Progenitor cell of endocrine pancreas (in vitro differentiated cells): ENCODE data around the gene DOK5. TPM values are rescaled to one million over a fixed set of nuclear protein-coding genes. Genes with fewer than 3 reads are reported as not detected.
"Not testable (repeated sequence)": the region's sequence is repeated elsewhere in the genome, so short reads cannot be mapped to it uniquely, and the experiment has no call there.

Experiments
- DNase-seq: peaks from one replicate; pipeline ENCODE4 v3.0.0; 2021; ENCODE audit warnings: low spot score; ENCODE audit not compliant: unreplicated experiment
- H3K27ac Mint-ChIP-seq: 2 replicates; pipeline ENCODE4 v1.8.0; 2021; ENCODE audit warnings: mild to moderate bottlenecking, moderate library complexity, mixed read lengths
- H3K27me3 Mint-ChIP-seq: 2 replicates; pipeline ENCODE4 v1.8.0; 2021; ENCODE audit warnings: mixed read lengths
- H3K36me3 Mint-ChIP-seq: 2 replicates; pipeline ENCODE4 v1.8.0; 2022; ENCODE audit warnings: mixed read lengths; ENCODE audit not compliant: insufficient read depth
- H3K4me1 Mint-ChIP-seq: 2 replicates; pipeline ENCODE4 v1.8.0; 2021; ENCODE audit warnings: low read depth, mixed read lengths
- H3K4me3 Mint-ChIP-seq: 2 replicates; pipeline ENCODE4 v1.8.0; 2021; ENCODE audit warnings: low read depth, mild to moderate bottlenecking, moderate library complexity, mixed read lengths
- H3K9me3 Mint-ChIP-seq: 2 replicates; pipeline ENCODE4 v1.8.0; 2021; ENCODE audit warnings: low read depth, mixed read lengths
- total RNA-seq: library from RNA; stranded (reverse); gene quantifications from 2 replicates; pipeline ENCODE4 v1.2.1, GENCODE V29; 2021
- TF ChIP-seq, protein P1 (sequence below): fragments of 200-600 bp; sonication (generic); IDR thresholded peaks from one replicate; pipeline ENCODE4 v1.5.0; 2021; ENCODE audit warnings: antibody characterized with exemption, mild to moderate bottlenecking; ENCODE audit not compliant: unreplicated experiment

Gene DOK5
- total RNA-seq, 1 donor from 2014 or later = 0.24 TPM

DNA sequence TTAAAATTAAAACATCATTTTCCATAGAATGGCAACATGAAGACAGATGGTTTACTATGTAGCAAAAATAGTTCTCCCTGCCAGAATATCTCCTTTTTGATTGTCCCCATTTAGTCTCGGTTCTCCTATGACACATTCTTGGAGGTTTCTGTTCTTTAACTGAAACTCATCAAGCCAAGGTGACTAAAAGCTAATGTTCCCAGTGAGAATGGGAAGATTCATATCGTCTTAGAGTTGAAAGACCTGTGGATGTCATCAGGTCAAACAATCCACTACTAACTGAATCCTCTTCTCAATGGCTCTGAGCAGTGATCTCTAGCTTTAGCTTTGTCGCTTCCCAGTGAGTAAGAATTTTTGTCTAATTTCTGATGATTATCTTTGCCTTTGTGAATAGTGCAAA lies 1.3 kb upstream of the DOK5 start:
- Mint-ChIP-seq H3K4me3 (no peak overlapping the region), H3K9me3 (no peaks in the 10 kb centered on the region), H3K36me3 (no peaks in the 10 kb centered on the region), H3K27me3 (peaks cover 54% of the 10 kb centered on the region), H3K27ac (no peak overlapping the region), H3K4me1 (peaks cover 7% of the 10 kb centered on the region)
- TF ChIP-seq, protein P1, sequence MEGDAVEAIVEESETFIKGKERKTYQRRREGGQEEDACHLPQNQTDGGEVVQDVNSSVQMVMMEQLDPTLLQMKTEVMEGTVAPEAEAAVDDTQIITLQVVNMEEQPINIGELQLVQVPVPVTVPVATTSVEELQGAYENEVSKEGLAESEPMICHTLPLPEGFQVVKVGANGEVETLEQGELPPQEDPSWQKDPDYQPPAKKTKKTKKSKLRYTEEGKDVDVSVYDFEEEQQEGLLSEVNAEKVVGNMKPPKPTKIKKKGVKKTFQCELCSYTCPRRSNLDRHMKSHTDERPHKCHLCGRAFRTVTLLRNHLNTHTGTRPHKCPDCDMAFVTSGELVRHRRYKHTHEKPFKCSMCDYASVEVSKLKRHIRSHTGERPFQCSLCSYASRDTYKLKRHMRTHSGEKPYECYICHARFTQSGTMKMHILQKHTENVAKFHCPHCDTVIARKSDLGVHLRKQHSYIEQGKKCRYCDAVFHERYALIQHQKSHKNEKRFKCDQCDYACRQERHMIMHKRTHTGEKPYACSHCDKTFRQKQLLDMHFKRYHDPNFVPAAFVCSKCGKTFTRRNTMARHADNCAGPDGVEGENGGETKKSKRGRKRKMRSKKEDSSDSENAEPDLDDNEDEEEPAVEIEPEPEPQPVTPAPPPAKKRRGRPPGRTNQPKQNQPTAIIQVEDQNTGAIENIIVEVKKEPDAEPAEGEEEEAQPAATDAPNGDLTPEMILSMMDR = no peak
- no peak for DNase-seq

DNA sequence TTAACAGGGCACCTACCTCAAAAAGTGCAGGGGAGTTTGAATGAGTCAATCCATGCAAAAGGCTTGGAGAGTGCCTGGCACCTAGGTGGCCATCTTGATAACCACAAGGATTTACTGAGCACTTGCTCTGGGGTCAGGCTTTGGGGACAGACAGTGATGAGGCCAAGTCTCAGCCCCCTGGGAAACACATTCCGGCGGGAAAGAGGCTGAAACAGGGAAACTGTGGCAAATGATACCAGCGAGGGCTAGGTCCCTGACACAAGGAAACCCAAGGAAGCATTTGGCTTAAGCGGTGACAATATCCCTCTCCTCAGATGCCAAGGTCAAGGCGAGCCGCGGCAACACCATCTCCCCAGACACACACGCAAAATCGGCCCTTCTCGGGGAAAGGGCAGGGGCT lies 527 bp upstream of the DOK5 start:
- Mint-ChIP-seq H3K27me3 (peaks cover 62% of the 10 kb centered on the region), H3K36me3 (no peaks in the 10 kb centered on the region), H3K4me1 (peaks cover 9% of the 10 kb centered on the region), H3K4me3 (peak overlapping the region; percentile 80), H3K9me3 (no peaks in the 10 kb centered on the region), H3K27ac (no peak overlapping the region)
- TF ChIP-seq, protein P1 = no peak
- DNase-seq = no peak

DNA sequence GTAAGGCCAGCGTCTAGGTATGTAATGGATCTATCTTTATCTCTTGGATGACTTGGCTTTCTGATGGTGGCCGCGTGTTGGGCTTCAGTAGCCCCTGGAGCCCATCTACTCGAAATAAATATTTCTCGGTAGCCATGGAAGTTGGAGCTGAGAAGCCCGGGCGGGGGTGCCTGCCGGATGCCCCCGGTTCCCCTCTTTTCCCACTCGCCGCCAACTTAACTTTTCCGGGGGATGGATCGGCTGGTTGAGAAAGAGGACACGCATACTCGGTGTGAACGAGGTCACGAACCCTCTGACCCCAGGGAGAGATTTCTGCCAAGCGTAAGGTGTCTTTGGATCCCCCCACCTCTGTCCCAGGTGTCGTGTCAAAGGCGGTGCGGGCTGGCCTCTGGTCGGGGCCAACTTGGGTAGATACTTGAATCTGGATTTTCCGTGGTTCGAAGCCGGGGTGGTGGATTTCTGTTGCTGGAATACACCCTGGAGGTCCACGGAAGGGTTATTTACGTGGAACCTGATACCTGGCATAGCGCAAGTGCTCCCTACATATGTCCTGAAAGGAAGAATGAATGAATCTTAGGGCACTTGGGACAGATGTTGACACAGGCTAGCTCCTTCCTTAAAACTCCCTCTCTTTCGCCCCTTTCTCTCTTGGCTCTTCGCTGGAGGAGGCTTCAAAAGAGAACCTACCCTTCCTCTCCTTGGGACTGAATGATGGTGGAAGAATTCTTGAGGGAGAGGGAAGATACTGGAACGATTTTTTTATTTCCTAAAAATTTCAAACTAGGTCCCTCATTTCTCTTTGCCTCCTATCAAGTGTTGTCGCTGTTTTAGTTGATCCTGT lies 996 bp downstream of the DOK5 start:
- Mint-ChIP-seq H3K27me3 (peaks cover 69% of the 10 kb centered on the region), H3K27ac (peak overlapping the region; percentile 12)

DNA sequence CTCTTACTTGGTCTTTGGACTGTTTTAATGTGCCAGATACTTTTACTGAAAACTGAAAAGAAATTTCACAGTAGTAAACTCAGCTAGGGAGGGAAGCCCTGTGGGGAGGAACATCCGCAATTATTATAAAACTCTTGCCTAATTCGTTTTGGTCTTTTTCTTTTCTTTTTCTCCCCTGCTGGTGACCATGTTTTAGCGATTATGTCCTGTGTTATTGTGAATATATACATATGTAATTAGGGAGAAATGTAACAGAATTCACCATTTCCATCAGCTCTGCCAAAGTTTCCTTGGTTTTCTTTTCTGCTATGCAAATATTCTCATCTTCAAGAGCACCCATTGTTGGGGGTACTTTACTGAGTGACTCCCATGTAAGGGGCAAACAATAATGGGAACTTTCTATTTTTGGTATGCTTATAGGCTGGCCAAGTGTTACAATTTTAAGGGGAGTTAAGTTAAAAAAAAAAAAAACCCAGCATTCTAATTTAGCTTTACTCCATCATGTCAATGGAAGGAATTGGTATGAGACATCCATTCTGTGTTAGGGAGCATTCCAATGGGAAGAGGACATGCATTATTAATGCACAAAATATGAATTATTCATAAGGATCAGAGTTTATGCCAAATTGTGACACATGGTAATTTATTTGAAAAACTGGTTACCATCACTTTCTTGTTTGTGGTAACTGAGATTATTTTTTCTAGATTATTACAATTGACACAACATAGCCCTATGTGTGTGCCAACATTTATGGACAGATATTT lies 2.0 kb downstream of the DOK5 start:
- no peak overlapping the region for H3K27ac Mint-ChIP-seq
- peaks cover 72% of the 10 kb centered on the region for H3K27me3 Mint-ChIP-seq
- peaks cover 9% of the 10 kb centered on the region for H3K4me1 Mint-ChIP-seq
- no peak overlapping the region for H3K4me3 Mint-ChIP-seq
- TF ChIP-seq, protein P1 = no peak
- DNase-seq = no peak
- no peaks in the 10 kb centered on the region for H3K36me3 Mint-ChIP-seq
- no peaks in the 10 kb centered on the region for H3K9me3 Mint-ChIP-seq

More for the DNA sequence above, 996 bp downstream of the DOK5 start:
- Mint-ChIP-seq H3K4me1 (peaks cover 9% of the 10 kb centered on the region), H3K36me3 (no peaks in the 10 kb centered on the region), H3K4me3 (peak overlapping the region; percentile 80), H3K9me3 (no peaks in the 10 kb centered on the region)
- DNase-seq = no peak
- TF ChIP-seq, protein P1 = no peak

DNA sequence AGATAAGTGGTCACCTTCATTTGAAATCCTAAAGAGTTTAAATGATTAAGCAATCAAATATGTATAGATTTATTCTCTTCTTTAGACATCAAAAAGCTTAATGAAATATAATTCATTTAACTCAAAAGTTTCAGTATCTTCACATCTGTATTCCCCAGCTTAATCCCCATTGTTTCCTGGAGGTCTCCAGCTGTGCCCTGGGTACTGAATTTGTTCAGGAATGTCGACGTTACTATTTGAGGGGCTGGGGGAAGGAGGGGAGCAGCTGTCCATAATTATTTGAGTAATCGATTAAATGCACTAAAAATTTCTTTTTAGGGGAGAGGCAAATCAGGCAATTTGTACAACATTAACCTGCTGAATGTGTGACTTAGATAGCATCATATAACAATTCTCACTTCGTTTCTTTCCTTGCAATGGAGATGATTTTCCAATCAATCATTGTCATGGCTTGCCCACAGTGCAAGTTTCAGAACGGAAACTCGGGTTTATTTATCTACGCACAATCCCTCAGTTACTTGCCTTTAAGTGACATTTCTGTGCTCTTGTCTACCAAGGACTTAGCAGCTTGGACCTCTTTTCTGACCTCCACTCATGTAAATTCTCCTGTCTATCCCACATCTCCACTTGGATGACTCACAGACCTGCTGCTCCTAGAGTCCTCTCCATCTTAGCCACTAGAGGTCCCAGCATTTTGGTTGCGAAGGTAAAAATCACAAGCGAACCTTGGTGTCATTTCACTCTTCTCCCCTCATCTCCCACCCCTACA lies 3.9 kb downstream of the DOK5 start:
- TF ChIP-seq, protein P1 = peak; percentile 49
- H3K4me3 Mint-ChIP-seq = no peak overlapping the region

DNA sequence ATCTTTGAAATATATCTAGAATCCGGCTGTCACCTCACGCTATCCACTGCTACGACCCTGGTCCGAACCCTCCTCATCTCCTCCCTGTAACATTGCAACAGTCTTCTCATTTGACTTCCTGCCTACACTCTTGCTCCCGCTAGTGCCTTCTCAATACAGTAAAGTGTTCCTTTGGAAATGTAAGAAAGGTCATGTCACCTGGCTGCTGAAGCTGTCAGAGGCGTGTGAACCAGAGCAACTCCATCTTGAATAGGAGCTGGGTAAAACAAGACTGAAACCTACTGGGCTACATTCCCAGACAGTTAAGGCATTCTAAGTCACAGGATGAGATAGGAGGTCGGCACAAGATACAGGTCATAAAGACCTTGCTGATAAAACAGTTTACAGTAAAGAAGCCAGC lies 4.5 kb downstream of the DOK5 start:
- not testable (repeated sequence) for DNase-seq, H3K4me1 Mint-ChIP-seq, H3K36me3 Mint-ChIP-seq, H3K4me3 Mint-ChIP-seq, H3K9me3 Mint-ChIP-seq, H3K27ac Mint-ChIP-seq
- H3K27me3 Mint-ChIP-seq = peaks cover 50% of the 10 kb centered on the region

More for the DNA sequence above, 3.9 kb downstream of the DOK5 start:
- Mint-ChIP-seq H3K36me3 (no peaks in the 10 kb centered on the region), H3K27me3 (peaks cover 56% of the 10 kb centered on the region), H3K4me1 (peaks cover 9% of the 10 kb centered on the region), H3K9me3 (no peaks in the 10 kb centered on the region), H3K27ac (no peak overlapping the region)
- DNase-seq = no peak
